Kidney epithelial cell (primary cell): ENCODE measurements around the gene GASK1A. TPM values are rescaled to one million over a fixed set of nuclear protein-coding genes. Genes with fewer than 3 reads are reported as not detected.
"Not testable (repeated sequence)": the region's sequence is repeated elsewhere in the genome, so short reads cannot be mapped to it uniquely, and the experiment has no call there.

Source experiments
- DNase-seq: peaks from one replicate; pipeline ENCODE4 v3.0.0-alpha.2; 2010; ENCODE audit warnings: low read depth
- H3K27me3 ChIP-seq: 2 replicates; pipeline ENCODE4 v1.6.0; 2011; ENCODE audit warnings: low read length; ENCODE audit not compliant: control insufficient read depth, insufficient read depth
- H3K36me3 ChIP-seq: 2 replicates; pipeline ENCODE4 v1.5.1; 2011; ENCODE audit warnings: low read length; ENCODE audit not compliant: control insufficient read depth, insufficient read depth
- H3K4me3 ChIP-seq: 2 replicates; pipeline ENCODE4 v1.5.1; 2011; ENCODE audit warnings: low read depth, mild to moderate bottlenecking, control low read depth, low read length
- total RNA-seq: library from RNA; depleted of rRNA; stranded (reverse); fragments of >200 nt; gene quantifications from 2 replicates; pipeline ENCODE4 v1.2.3, GENCODE V29; 2015
- TF ChIP-seq, protein P1 (sequence below): IDR thresholded peaks from 2 replicates; pipeline ENCODE4 v1.5.1; 2011; ENCODE audit warnings: mild to moderate bottlenecking, moderate library complexity, low read length, control low read depth, inconsistent platforms; ENCODE audit not compliant: insufficient read depth, poor library complexity, severe bottlenecking

The GASK1A gene
- total RNA-seq, 1 donor from 2014 or later: 1.0 TPM

DNA sequence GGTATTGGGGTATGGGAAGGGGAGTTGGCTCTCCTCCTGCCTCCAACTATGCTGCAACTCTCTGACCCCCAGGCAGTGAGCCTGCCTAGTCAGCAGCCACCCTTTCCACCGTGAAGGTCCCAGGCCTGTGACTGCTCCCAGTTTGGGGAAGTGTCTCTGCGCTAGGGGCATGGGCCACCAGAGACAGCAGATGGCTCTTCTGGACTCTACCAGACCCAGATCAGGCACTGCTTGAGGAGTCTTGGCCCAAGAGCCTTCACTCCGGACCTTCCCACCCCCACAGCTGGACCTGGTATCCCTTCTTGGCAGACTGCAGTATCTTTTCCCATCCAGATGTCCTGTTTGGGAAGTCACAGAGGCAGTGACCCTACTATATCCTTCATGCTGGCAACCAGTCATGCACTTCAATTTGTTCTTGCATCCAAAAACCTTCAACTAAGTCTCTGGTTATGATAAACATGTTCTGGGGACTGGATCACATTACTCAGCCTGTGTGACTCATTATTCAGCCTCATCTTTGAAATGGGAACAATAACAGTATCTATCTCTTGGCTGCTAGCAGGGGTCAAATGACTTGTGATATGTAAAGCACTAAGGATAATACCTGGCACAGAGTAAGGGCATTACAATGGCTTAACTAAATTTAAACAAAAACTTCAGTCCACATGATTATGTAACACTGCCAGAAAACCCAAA lies 64.1 kb downstream of the GASK1A start:
- TF ChIP-seq, protein P1, sequence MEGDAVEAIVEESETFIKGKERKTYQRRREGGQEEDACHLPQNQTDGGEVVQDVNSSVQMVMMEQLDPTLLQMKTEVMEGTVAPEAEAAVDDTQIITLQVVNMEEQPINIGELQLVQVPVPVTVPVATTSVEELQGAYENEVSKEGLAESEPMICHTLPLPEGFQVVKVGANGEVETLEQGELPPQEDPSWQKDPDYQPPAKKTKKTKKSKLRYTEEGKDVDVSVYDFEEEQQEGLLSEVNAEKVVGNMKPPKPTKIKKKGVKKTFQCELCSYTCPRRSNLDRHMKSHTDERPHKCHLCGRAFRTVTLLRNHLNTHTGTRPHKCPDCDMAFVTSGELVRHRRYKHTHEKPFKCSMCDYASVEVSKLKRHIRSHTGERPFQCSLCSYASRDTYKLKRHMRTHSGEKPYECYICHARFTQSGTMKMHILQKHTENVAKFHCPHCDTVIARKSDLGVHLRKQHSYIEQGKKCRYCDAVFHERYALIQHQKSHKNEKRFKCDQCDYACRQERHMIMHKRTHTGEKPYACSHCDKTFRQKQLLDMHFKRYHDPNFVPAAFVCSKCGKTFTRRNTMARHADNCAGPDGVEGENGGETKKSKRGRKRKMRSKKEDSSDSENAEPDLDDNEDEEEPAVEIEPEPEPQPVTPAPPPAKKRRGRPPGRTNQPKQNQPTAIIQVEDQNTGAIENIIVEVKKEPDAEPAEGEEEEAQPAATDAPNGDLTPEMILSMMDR: no peak
- no peak for DNase-seq
- Histone ChIP-seq H3K4me3 (no peak overlapping the region), H3K36me3 (no peaks in the 10 kb centered on the region), H3K27me3 (no peaks in the 10 kb centered on the region)

DNA sequence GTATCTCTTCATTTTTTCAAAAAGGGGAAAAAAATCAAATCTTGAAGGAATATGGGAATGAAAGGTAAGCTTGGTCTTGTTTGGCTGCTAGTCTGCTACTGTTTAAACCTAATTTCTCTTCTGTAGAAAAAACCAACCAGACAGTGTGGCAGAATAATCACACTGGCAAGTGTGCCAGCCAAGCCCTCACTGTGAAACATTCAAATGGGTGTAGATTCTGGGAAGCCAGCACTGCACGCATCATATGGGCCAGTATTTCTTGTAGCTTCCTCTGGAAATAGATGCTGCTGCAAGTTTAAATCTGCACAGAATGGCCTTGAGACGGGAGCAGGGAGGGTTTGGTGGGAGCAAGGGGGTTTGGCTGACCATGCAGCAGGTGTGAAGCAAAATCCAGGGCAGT lies 64.7 kb downstream of the GASK1A start:
- Histone ChIP-seq H3K4me3 (no peak overlapping the region), H3K36me3 (no peaks in the 10 kb centered on the region), H3K27me3 (no peaks in the 10 kb centered on the region)
- no peak for DNase-seq
- TF ChIP-seq, protein P1: no peak

DNA sequence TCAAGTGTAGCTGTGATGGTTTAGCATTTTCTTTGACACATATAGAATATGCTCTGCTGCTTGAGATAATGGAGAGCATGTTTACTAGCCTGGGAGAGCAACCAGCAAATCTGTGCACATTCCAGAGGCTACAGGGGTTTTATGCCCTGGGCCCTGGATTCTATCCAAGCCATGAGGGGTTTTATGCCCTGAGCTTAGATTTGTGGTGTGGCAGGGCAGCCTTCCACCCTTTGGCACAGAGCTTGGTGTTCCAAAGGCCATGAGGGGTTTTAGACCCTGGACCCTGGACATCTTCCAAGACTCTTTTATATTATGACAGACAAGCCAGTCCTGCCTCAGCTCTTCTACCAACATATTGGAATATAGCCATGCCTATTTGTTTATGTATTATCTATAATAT lies 66.0 kb downstream of the GASK1A start:
- H3K27me3 ChIP-seq, H3K36me3 ChIP-seq, DNase-seq, H3K4me3 ChIP-seq: not testable (repeated sequence)

DNA sequence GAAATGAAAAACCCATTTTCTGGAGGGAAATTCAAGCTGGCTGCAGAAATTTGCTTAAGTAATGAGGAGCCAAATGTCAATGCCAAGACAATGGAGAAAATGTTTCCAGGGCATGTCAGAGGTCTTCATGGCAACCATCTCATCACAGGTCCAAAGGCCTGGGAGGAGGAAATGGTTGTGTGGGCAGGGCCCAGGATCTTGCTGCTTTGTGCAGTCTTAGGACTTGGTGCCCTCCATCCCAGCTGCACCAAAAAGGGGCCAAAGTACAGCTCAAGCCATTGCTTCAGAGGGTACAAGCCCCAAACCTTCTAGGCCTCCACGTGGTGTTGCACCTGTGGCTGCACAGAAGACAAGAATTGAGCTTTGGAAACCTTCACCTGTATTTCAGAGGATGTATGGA lies 67.5 kb downstream of the GASK1A start:
- Histone ChIP-seq H3K36me3 (no peaks in the 10 kb centered on the region), H3K4me3 (no peak overlapping the region), H3K27me3 (no peaks in the 10 kb centered on the region)
- DNase-seq: no peak
- TF ChIP-seq, protein P1: no peak

DNA sequence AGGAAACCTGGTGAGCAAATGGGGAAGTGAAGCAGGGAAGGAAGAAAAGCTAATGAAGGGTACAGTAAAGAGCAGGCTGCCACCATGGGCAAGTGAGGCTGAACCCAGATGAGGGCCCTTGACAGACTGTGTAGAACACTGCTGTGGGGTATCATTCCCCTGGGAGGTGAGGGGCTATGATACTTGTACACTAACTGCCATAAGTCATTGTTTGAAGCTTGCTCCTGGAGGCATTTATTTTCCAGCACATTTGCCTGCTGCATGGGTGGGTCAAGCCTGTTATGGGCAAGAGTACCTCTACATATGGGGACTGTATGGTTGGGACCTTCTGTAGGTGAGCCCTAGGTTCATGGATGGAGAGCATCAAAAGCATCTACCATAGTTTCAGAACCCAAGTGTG lies 69.4 kb downstream of the GASK1A start:
- Histone ChIP-seq H3K36me3 (no peaks in the 10 kb centered on the region), H3K27me3 (no peaks in the 10 kb centered on the region), H3K4me3 (no peak overlapping the region)
- DNase-seq: no peak
- TF ChIP-seq, protein P1: no peak

DNA sequence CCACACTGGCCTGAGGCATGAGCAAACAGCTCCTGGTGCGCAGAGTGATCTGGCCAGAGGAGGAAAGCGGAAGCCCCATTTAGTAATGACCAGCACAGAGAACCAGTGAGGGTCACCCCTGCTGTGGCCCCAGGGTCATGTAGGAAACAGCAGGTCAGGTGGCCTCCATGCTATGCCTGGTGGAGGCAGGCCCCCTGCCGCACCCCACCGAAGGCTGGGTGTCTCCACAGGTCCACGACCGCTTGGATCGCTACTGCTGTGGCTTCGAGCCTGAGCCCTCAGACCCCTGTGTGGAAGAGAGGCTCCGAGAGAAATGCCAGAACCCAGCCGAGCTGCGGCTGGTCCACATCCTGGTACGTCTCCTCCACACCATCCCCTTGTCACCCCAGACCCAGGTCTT lies 74.2 kb downstream of the GASK1A start:
- no peaks in the 10 kb centered on the region for H3K36me3 ChIP-seq
- TF ChIP-seq, protein P1: no peak
- no peaks in the 10 kb centered on the region for H3K27me3 ChIP-seq
- no peak for DNase-seq
- H3K4me3 ChIP-seq: no peak overlapping the region
